Ishikawa (cell line): Measurements from ENCODE around the gene CPVL.

Source experiments
- CEBPB ChIP-seq: IDR thresholded peaks from 2 replicates; pipeline ENCODE4 v1.6.1; 2012
- CREB1 ChIP-seq: IDR thresholded peaks from 2 replicates; pipeline ENCODE4 v1.6.1; 2012; ENCODE audit warnings: low read depth
- EGR1 ChIP-seq: IDR thresholded peaks from 2 replicates; pipeline ENCODE4 v1.6.1; 2012
- EP300 ChIP-seq: IDR thresholded peaks from 2 replicates; pipeline ENCODE4 v1.6.1; 2012; ENCODE audit warnings: borderline replicate concordance
- FOXM1 ChIP-seq: IDR thresholded peaks from 2 replicates; pipeline ENCODE4 v1.6.1; 2012; ENCODE audit warnings: low read depth, borderline replicate concordance
- NFIC ChIP-seq: IDR thresholded peaks from 2 replicates; pipeline ENCODE4 v1.6.1; 2012
- RAD21 ChIP-seq: IDR thresholded peaks from 2 replicates; pipeline ENCODE4 v1.6.1; 2012; ENCODE audit warnings: low read depth
- TAF1 ChIP-seq: IDR thresholded peaks from 2 replicates; pipeline ENCODE4 v1.6.1; 2012; ENCODE audit warnings: low read depth, mild to moderate bottlenecking
- TCF12 ChIP-seq: IDR thresholded peaks from 2 replicates; pipeline ENCODE4 v1.6.1; 2012; ENCODE audit warnings: low read depth
- TEAD4 ChIP-seq: IDR thresholded peaks from 2 replicates; pipeline ENCODE4 v1.6.1; 2012
- YY1 ChIP-seq: IDR thresholded peaks from 2 replicates; pipeline ENCODE4 v1.6.1; 2012; ENCODE audit warnings: low read depth
- ZBTB7A ChIP-seq: IDR thresholded peaks from 2 replicates; pipeline ENCODE4 v1.6.1; 2012; ENCODE audit warnings: low read depth
- TF ChIP-seq, protein P1 (sequence below): IDR thresholded peaks from 2 replicates; pipeline ENCODE4 v1.6.1; 2012
- TF ChIP-seq, protein P2 (sequence below): IDR thresholded peaks from 2 replicates; pipeline ENCODE4 v1.6.1; 2012
- TF ChIP-seq, protein P3 (sequence below): IDR thresholded peaks from 2 replicates; pipeline ENCODE4 v1.6.1; 2012; ENCODE audit warnings: low read depth, mild to moderate bottlenecking

Gene CPVL

DNA sequence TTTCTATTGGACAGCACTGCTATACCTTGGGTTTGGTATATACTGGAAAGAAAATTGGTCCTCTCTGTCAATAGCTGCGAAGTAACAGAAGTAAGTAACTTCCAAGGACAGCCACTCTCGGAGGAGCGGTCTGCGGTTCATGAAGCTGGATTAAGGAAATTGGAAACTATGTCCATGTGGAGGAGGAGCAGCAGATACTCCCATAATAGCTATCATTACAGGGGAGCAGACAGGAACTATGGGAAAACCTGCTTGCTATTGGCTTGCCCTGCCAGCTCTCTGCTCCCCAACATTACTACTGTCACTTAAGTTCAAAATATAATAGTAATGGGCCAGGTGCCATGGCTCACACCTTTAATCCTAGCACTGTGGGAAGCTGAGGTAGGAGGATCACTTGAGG, 104.3 kb downstream of the CPVL start:
- TF ChIP-seq, protein P1, sequence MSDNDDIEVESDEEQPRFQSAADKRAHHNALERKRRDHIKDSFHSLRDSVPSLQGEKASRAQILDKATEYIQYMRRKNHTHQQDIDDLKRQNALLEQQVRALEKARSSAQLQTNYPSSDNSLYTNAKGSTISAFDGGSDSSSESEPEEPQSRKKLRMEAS: no peak
- TF ChIP-seq EGR1: no peak
- TF ChIP-seq TCF12: no peak
- TF ChIP-seq CREB1: no peak
- TF ChIP-seq NFIC: no peak
- TF ChIP-seq YY1: no peak
- TF ChIP-seq, protein P2, sequence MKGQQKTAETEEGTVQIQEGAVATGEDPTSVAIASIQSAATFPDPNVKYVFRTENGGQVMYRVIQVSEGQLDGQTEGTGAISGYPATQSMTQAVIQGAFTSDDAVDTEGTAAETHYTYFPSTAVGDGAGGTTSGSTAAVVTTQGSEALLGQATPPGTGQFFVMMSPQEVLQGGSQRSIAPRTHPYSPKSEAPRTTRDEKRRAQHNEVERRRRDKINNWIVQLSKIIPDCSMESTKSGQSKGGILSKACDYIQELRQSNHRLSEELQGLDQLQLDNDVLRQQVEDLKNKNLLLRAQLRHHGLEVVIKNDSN: no peak
- no peak for TF ChIP-seq CEBPB
- no peak for TF ChIP-seq EP300
- no peak for TF ChIP-seq RAD21

DNA sequence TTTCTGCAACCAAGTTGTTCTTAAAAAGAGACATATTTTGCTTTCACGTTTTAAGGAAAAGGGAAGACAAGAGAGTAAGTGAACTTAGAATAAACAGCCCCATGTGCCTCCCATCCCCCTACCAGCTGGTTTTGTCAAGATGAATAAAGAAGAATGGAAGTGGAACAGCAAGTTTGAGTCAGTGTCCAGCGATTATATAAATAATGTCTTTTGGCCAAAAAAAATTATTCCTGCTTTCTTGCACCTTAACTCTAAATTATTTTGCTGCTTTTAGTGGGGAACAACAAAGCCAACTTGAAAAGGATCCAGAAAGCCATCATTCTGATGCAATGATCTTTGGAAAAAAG, 105.8 kb downstream of the CPVL start:
- no peak for TF ChIP-seq TEAD4
- no peak for TF ChIP-seq NFIC
- no peak for TF ChIP-seq YY1
- TF ChIP-seq EP300: no peak
- TF ChIP-seq, protein P2: no peak

DNA sequence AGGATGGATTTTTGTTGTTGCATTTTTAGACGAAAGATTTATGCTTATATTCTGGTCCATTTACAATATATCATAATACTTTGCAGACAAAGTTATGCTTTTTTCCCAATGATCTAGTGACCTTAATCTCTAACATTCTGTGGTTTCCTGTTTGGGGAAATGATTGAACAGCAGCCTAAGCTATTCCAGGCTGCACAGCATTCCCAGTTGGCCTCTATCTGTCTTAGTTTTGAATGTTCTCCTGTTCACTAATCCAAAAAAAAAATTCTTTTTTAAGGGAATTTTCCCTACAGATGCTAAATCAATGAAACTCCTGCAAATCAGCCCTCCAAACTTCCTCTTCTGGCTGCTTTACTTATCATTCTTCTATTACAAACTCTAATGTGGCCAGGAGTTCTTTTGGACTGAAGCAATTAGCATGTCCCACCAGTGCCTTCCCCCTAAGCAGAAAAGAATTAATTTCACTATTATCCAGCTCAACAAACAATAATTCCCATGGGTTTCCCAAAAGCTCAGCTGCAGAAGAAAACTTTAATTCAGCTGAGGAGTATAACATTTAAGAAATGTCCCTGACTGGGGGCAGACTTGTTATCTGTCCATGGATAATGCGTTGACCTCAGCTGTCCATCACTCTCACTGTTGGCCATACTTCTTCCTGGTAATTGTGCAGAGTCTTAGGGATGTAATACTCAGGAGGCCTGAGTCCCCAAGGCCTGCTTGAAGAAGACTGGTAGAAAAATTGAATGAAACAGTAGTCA, 106.3 kb downstream of the CPVL start:
- TF ChIP-seq NFIC (no peak), YY1 (no peak), TCF12 (no peak), ZBTB7A (no peak), TAF1 (no peak), FOXM1 (no peak), CEBPB (no peak), RAD21 (no peak), TEAD4 (no peak), EP300 (no peak), EGR1 (no peak), CREB1 (no peak)
- TF ChIP-seq, protein P2: no peak
- TF ChIP-seq, protein P1: no peak
- TF ChIP-seq, protein P3, sequence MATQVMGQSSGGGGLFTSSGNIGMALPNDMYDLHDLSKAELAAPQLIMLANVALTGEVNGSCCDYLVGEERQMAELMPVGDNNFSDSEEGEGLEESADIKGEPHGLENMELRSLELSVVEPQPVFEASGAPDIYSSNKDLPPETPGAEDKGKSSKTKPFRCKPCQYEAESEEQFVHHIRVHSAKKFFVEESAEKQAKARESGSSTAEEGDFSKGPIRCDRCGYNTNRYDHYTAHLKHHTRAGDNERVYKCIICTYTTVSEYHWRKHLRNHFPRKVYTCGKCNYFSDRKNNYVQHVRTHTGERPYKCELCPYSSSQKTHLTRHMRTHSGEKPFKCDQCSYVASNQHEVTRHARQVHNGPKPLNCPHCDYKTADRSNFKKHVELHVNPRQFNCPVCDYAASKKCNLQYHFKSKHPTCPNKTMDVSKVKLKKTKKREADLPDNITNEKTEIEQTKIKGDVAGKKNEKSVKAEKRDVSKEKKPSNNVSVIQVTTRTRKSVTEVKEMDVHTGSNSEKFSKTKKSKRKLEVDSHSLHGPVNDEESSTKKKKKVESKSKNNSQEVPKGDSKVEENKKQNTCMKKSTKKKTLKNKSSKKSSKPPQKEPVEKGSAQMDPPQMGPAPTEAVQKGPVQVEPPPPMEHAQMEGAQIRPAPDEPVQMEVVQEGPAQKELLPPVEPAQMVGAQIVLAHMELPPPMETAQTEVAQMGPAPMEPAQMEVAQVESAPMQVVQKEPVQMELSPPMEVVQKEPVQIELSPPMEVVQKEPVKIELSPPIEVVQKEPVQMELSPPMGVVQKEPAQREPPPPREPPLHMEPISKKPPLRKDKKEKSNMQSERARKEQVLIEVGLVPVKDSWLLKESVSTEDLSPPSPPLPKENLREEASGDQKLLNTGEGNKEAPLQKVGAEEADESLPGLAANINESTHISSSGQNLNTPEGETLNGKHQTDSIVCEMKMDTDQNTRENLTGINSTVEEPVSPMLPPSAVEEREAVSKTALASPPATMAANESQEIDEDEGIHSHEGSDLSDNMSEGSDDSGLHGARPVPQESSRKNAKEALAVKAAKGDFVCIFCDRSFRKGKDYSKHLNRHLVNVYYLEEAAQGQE: no peak

DNA sequence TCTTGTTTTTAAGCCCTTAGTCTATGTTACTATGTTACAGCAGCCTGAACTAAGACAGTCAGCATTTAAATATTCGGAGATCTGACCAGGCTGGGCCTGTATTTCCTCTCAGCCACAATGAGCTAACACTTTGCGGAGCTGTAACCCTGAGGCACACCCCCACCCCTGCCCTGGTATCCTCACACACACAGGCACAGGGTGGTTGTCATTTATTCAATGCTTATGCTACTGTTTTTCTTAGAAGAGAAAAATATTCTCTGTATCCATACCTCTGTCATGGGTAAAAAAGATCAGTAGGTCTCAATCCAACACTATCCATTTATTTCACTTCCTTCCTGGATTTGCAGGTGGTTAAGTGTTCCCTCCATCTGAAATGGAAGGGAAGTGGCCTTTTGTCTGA, 107.9 kb downstream of the CPVL start:
- TF ChIP-seq YY1 (no peak), TEAD4 (no peak), ZBTB7A (no peak), NFIC (no peak), TAF1 (no peak), RAD21 (no peak), FOXM1 (no peak)
- TF ChIP-seq, protein P2: no peak
- TF ChIP-seq, protein P1: no peak
- TF ChIP-seq, protein P3: no peak

DNA sequence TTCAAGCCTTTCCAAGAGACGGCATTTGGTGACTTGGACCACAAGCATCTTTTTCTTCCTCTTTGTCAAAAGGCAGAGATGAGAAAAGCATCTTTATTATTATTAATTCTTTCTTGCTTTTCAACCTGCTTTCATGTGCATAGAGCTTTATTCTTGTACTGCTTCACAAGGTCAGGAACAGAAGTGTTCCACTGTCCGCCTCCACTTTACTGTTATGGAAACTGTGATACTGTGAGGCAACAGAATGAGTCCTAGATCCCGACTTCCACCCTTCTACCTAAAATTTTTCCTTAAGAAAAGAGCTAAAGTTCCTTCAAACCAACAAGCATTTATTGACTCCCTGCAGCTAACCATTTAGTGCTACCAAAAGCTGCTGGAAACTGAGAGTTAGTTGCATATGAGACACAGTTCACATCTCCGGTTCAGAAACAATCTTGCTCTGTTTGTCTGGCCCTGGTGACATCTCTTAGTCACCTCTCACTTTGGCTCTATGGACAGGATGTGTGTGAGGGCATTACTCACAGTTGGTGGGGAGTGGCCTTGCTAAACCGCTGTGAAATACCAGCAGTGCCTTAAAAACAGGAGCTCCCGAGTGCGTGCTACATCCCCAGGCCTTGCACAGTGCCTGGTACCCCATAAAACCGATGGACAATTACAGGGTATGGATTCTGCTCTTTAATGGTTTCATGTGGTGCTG, 111.1 kb downstream of the CPVL start:
- TF ChIP-seq TCF12: no peak
- no peak for TF ChIP-seq YY1
- TF ChIP-seq ZBTB7A: no peak
- no peak for TF ChIP-seq FOXM1
- no peak for TF ChIP-seq CREB1
- no peak for TF ChIP-seq NFIC
- TF ChIP-seq, protein P2: no peak
